ENCODE data around the gene PBXIP1. TPM values are rescaled to one million over a fixed set of nuclear protein-coding genes. Genes with fewer than 3 reads are reported as not detected.

PBXIP1 gene, protein sequence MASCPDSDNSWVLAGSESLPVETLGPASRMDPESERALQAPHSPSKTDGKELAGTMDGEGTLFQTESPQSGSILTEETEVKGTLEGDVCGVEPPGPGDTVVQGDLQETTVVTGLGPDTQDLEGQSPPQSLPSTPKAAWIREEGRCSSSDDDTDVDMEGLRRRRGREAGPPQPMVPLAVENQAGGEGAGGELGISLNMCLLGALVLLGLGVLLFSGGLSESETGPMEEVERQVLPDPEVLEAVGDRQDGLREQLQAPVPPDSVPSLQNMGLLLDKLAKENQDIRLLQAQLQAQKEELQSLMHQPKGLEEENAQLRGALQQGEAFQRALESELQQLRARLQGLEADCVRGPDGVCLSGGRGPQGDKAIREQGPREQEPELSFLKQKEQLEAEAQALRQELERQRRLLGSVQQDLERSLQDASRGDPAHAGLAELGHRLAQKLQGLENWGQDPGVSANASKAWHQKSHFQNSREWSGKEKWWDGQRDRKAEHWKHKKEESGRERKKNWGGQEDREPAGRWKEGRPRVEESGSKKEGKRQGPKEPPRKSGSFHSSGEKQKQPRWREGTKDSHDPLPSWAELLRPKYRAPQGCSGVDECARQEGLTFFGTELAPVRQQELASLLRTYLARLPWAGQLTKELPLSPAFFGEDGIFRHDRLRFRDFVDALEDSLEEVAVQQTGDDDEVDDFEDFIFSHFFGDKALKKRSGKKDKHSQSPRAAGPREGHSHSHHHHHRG
- 125 TPM for total RNA-seq

DNA sequence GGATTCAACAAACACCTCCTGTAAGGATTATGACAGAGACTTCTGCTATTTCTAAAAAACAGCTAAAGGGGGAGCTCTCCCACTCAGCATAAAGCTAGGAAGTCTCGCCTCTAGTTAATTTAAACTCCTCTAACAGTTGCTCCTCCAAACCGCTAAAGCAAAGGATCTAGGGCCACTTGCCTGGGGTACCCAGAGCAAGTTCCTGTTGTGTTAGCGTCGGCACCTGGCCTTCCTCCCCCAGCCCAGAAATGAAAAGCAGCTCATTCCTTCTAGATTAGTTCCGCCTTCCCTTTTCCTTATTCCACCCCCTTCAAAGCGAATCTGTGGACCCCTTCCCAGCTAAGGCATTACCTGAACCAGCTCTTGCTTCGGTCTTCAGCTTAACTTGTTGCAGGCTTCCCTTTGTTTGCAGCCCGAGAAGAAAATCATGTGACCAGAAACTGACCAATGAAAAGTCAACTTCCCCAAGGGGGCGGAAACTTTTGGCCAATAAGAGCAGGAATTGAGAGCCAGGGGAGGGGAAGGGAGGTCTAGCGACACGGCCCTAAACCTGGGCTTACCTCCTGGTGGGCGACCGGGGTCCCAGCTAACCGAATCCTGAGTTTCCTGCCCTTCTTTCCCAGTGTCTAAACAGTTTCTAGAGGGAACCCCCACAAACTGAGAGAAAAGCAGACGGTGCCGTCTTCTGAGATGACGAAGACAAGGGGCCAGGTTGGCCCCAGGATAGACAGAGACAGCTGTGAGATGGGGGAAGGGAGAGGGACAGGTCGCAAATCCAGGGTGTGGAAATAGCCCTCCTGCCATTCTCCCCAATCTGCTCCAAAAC, at the start of gene PBXIP1:
PBXIP1 (minus strand) TSS at position 382 of the 826 bp plus-strand sequence. CDS start 2,378 bp downstream, outside the sequence.
- no peaks in the 10 kb centered on the region for H3K27me3 ChIP-seq (ENCODE audit: insufficient read depth, low read length)
- peaks cover 77% of the 10 kb centered on the region for H3K4me1 ChIP-seq (ENCODE audit: insufficient read depth, low read length)
- H3K9me3 ChIP-seq (ENCODE audit: low read depth, low read length), result no peaks in the 10 kb centered on the region
- peak within 1 kb of the TSS; percentile 78 for H3K4me3 ChIP-seq (ENCODE audit: low read length)

DNA sequence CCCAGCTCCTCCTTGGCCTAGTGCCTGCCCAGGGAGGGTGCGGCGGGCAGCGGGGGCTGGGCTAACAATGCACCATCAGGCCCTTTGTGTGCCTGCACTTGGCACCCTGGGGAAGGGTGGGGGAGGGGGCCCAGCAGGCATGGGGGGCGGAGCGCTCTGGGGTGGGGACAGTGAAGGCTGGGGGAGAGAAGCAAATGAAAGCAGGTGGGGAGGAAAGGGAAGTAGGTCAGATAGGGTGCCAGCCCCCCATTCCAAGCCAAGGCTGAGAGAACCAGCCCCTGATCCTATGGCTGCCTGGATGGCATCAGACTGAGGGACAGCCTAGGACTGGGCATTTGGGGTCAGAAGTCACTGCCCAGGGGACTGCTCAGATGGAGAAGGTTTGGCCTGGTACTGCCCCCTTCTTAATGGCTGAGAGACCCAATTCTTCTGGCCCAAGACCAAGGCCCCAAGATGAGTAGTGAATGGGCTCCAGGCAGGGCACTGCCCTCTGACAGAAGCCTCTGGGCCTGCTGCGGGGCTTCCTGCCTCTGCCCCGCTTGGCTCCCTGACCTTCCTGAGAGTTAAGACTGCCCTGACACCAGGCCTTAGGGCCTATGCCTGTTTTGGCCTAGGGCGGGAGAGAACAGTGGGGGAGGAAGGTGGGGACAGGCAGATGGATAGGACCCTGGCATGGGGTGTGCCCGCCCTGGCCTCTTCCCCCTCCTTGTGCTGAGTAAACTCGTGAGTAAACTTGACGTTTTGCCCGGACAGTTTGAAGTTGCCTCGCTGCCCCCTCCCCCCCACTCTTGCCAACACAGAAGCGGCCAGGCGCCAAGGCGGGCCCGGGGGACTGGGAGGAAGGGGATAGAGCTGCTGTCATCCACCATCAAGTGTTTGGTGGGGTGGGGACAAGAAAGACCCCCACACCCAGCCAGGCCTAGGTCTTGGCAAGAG, 49.4 kb upstream of the PBXIP1 start:
- H3K4me3 ChIP-seq (ENCODE audit: low read length), result peak overlapping the region; percentile 96
- no peaks in the 10 kb centered on the region for H3K27me3 ChIP-seq (ENCODE audit: insufficient read depth, low read length)
- H3K9me3 ChIP-seq (ENCODE audit: low read depth, low read length), result no peaks in the 10 kb centered on the region
- peaks cover 66% of the 10 kb centered on the region for H3K4me1 ChIP-seq (ENCODE audit: insufficient read depth, low read length)

DNA sequence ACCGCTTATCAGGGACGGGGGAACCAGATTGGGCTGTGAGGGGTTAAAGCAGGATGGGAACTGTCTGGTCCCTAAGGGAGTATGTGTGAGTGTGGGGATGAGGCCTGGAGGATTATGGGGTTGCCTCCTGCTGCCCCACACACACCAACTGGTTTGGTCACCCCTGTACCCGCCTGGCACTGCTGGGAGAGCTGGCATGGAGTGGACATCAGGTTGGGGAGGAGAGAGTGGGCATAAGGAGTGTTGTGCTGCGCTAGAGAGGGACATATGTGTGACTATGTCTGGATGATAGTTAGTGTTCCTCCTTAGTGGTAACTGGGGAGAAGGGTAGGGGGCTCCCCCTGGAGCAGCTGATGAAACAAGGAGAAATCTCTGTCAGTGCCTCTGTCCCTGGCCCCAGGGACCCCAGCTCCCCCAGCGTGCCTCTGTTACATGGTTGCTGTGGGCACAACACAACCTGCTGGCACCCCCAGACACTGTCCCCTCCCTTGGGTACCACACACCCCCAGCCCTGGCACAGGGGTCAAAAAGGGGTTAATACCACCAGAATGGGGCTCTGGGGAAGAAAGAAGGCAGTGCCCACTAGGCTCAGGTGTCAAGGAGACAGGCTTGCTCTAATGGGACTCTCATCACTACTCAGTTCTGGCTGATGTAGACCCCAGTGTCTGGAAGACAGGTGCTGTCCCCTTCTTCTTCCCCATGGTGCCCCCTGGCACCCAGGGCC, 48.6 kb upstream of the PBXIP1 start:
- Histone ChIP-seq H3K4me3 (ENCODE audit: low read length) (peak overlapping the region; percentile 96), H3K27me3 (ENCODE audit: insufficient read depth, low read length) (no peaks in the 10 kb centered on the region), H3K9me3 (ENCODE audit: low read depth, low read length) (no peaks in the 10 kb centered on the region), H3K4me1 (ENCODE audit: insufficient read depth, low read length) (peaks cover 66% of the 10 kb centered on the region)

DNA sequence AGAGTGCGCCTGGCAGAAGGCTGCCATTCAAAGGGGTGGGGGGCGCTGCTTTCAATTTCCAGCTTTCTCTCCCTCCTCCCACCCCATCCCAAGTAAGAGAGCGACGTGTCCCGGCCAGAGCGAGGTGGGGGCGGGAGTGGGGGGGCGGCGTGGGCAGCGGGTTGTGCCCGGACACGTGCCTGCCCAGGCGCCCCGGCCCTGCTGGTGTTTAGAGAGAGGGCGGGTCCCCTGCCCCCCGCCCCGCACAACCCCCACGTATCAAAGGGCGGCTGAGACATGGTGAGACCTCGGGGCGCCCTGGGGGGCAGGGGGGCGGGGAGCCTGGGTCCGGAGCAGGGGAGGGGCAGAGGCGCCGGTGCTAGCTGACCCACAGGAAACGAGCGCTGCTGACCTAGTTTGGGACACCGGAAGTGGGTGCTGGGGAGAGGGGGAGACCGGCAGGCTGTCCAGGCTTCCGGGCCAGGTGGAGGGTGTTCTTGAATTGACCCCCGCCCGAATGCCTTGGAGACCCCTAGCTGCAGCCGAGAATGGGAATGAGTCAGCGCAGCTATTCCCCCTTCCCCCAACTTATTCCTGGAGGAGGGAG, 48.0 kb upstream of the PBXIP1 start:
- Histone ChIP-seq H3K4me3 (ENCODE audit: low read length) (peak overlapping the region; percentile 96), H3K27me3 (ENCODE audit: insufficient read depth, low read length) (no peaks in the 10 kb centered on the region), H3K9me3 (ENCODE audit: low read depth, low read length) (no peaks in the 10 kb centered on the region), H3K4me1 (ENCODE audit: insufficient read depth, low read length) (peaks cover 67% of the 10 kb centered on the region)

DNA sequence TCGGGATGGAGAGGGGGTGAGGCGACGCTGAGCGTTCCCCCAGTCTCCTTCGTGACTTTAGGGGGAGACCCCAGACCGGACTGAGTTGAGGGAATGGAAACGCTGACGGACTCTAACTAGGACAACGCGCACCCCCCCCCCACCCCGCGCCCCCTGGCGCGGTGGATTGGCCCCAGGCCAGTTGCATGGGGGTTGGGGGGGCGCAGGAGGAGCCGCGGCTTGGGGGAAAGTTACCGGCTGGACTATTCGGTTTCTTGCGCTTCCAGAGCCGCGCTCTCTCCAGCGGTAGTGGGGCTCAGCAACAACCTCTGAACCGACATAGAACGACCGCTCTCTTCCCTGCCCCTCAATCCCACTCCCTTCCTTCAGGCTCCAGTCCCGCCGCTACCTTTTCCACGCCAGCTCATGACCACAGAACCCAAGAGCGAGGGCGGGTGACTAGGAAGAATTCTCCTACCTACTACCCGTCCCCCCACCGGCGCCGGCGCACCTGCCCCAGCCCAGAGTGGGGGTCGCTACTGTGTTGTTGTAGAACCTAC, 47.4 kb upstream of the PBXIP1 start:
- Histone ChIP-seq H3K4me3 (ENCODE audit: low read length) (peak overlapping the region; percentile 96), H3K9me3 (ENCODE audit: low read depth, low read length) (no peaks in the 10 kb centered on the region), H3K27me3 (ENCODE audit: insufficient read depth, low read length) (no peaks in the 10 kb centered on the region), H3K4me1 (ENCODE audit: insufficient read depth, low read length) (peaks cover 66% of the 10 kb centered on the region)

DNA sequence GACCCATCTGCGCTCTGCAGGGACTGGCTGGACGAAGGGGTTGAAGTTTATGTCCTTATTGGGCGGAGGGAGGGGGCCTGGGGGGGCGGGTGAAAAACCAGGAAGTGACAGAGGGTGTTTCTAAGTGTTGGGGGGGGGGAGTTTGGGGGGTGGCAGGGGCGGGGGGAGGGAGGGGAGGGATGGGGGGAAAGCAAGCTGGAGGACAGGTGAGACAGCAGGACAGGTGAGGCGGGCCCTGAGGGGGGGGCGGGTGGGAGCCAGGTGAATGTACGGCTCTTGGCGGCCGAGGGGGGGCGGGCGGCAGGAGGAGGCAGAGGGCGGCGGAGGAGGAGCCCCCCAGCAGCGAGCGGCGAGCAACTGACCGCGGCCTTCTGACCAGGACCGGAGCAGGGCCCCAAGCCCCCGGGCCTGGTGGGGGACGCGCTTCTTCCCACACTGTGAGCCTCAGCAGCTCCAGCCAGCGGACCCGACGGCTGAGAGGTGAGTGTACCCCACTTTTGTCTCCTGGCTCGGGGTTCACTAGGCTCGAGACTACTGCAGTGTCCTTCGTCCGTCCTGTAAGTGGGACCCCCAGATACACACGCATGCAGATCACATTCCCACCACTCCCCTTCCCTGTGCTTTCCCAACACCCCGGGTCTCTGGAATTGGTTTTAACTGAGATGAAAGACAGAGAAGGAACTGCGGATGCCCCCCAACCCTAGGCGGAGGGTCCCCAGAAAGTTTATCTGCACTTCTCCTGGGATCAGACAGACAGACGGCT, 46.7 kb upstream of the PBXIP1 start, which contains the start of gene ZBTB7B:
ZBTB7B (plus strand) TSS at position 339 of the 763 bp plus-strand sequence. CDS start 11,859 bp downstream, outside the sequence.
- Histone ChIP-seq H3K27me3 (ENCODE audit: insufficient read depth, low read length) (no peaks in the 10 kb centered on the region), H3K4me1 (ENCODE audit: insufficient read depth, low read length) (peaks cover 66% of the 10 kb centered on the region), H3K9me3 (ENCODE audit: low read depth, low read length) (no peaks in the 10 kb centered on the region), H3K4me3 (ENCODE audit: low read length) (peak within 1 kb of the TSS; percentile 96)

DNA sequence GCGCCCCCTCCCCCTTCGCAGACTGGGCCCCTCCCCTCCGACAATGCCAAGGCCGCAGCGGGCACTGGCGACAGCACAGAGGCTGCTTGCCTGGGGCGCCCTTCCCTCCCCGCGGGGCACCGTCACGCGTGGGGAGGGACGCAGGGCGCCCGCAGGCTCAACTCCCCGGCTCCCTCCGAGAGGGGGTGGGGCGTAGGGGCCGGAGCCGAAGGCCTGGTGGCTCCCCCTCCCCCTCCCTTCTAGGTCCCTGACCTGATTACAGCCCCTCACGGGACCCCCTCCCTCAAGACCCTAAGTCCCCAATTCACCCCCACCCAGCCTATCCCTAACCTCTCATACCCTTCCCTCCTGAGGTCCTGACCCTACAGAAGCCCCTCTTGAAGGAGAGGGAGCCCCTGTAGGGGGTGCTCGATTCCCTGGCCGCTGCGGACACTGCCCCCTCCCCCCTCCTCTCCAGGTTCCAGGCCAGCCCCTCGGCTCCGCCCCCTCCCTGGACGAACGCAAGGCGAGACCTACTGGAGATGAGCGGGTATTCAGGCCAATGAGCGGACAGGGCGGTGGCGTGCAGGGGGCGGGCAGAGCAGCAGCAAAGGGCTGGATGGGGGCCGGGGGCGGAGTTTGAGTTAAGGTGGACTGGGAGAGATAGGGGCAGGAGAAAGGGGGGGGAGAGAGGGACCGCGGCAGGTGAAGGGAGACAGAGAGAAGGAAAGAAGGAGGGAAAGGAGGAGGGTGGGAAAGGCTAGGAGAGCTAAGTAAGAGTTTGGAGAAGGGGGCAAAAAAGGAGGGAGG, 46.0 kb upstream of the PBXIP1 start:
- Histone ChIP-seq H3K27me3 (ENCODE audit: insufficient read depth, low read length) (no peaks in the 10 kb centered on the region), H3K4me3 (ENCODE audit: low read length) (peak overlapping the region; percentile 62), H3K4me1 (ENCODE audit: insufficient read depth, low read length) (peaks cover 65% of the 10 kb centered on the region), H3K9me3 (ENCODE audit: low read depth, low read length) (no peaks in the 10 kb centered on the region)

DNA sequence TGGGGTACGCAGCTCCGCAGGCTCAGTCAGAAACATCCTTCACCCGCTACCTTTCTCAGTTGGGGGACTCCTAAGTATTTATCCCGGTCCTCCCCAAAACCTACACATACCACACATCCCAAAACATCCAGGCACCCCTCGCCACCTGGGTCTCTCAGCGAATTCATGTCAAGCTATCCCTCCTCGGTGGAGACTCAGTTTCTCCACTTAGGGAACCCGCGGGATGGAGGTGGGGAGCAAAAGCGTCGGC, 45.5 kb upstream of the PBXIP1 start:
- Histone ChIP-seq H3K4me1 (ENCODE audit: insufficient read depth, low read length) (peaks cover 61% of the 10 kb centered on the region), H3K27me3 (ENCODE audit: insufficient read depth, low read length) (no peaks in the 10 kb centered on the region), H3K9me3 (ENCODE audit: low read depth, low read length) (no peaks in the 10 kb centered on the region), H3K4me3 (ENCODE audit: low read length) (peak overlapping the region; percentile 62)

DNA sequence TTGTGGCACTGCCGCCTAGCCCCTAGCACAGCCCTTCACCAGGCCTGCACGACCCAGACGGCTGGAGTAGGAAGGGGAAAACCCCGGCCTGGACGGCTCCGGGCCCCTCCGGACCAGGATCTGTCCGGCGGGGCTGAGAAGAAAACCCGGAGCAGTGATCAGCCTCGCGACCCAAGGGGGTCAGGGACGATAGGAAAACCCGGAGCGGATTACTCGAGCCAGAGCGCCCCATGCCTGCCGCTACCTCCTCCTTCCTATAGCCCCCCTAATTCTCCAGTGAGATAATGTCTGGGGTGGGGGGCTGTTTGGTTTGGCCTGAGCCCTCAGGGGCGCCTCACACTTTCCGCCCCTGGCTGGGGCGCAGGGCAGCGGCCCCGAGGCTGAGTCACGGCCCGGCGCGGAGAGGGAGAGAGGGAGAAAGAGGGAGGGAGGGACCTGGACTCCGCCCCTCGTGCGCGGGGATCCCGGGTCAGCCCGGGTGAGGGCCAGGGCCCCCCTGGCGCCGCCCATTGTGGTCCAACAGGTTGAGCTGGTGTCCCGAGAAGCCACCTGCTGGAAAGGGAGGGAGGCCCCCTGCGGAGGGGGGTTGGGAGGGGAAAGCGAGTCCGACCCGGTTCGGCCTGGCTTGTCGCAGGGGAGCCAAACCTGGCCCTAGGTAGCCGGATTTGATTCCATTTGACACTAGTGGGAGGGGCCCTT, 45.0 kb upstream of the PBXIP1 start:
- no peaks in the 10 kb centered on the region for H3K9me3 ChIP-seq (ENCODE audit: low read depth, low read length)
- H3K4me3 ChIP-seq (ENCODE audit: low read length), result peak overlapping the region; percentile 62
- peaks cover 61% of the 10 kb centered on the region for H3K4me1 ChIP-seq (ENCODE audit: insufficient read depth, low read length)
- no peaks in the 10 kb centered on the region for H3K27me3 ChIP-seq (ENCODE audit: insufficient read depth, low read length)

DNA sequence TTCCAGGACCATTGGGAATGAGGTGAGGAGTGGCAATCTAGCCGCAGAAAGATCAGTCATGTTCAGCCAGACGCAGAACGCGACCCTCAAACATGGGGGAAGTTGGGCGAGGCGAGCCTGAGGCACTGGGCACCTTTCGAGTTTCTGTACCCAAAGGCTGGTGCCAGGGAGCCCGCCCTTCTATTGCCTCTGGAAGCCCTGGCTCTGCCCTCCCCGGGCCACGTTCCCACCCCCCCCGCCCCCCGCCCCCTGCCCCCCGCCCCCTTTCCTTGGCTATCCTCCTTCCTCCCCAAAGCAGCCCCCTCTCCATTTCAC, 44.5 kb upstream of the PBXIP1 start:
- H3K27me3 ChIP-seq (ENCODE audit: insufficient read depth, low read length), result no peaks in the 10 kb centered on the region
- H3K4me1 ChIP-seq (ENCODE audit: insufficient read depth, low read length), result peaks cover 59% of the 10 kb centered on the region
- peak overlapping the region; percentile 62 for H3K4me3 ChIP-seq (ENCODE audit: low read length)
- no peaks in the 10 kb centered on the region for H3K9me3 ChIP-seq (ENCODE audit: low read depth, low read length)

DNA sequence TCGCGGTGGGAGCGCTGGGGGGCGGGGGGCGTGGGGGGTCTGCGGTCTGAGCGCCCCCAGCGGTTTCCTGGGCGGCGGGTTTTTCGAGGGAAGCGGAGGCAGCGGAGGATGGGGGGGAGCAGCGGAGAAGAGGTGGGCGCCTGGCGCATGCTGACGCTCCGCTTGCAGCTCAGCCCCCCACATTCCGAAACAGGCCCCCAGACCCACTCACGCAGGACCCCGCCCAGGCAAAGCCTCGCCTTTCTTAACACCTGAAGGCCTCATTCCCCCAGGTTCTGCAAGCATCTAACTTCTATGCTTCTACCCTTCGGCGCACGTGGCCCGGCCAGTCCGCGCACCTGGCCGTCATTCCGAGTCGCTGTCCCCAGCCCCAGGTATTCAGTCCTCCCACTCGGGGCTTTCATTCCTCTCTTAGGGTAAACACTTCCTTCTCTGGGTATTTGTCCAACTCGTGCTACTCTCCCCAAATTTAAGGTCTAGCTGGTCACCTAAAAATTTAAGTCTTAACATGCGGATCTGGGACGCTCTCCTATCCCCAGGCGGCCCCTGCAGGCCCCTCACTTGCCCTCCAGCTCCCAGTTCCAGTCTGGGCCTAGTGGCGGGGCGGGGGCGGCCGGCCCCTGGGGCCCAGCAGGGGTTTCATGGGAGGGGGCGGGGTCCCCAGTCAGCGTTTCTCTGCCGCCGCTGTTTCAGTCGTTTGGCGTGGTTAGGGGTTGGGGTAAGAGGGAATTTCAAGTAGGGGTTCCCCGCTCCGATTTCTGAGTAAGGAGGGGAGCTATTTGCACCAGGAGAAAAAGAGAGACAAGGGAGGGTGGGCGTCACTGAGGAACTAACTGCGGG, 43.9 kb upstream of the PBXIP1 start:
- Histone ChIP-seq H3K4me3 (ENCODE audit: low read length) (peak overlapping the region; percentile 32), H3K27me3 (ENCODE audit: insufficient read depth, low read length) (no peaks in the 10 kb centered on the region), H3K4me1 (ENCODE audit: insufficient read depth, low read length) (peaks cover 59% of the 10 kb centered on the region), H3K9me3 (ENCODE audit: low read depth, low read length) (no peaks in the 10 kb centered on the region)

All from mononuclear cell (primary cell).